ENCODE results near the gene KIF5A. TPM values are rescaled to one million over a fixed set of nuclear protein-coding genes. Genes with fewer than 3 reads are reported as not detected.

KIF5A gene
- total and polyA plus RNA-seq, 3 donors from 2014 or later: 6.8 to 9.1 (median 8.4) TPM

DNA sequence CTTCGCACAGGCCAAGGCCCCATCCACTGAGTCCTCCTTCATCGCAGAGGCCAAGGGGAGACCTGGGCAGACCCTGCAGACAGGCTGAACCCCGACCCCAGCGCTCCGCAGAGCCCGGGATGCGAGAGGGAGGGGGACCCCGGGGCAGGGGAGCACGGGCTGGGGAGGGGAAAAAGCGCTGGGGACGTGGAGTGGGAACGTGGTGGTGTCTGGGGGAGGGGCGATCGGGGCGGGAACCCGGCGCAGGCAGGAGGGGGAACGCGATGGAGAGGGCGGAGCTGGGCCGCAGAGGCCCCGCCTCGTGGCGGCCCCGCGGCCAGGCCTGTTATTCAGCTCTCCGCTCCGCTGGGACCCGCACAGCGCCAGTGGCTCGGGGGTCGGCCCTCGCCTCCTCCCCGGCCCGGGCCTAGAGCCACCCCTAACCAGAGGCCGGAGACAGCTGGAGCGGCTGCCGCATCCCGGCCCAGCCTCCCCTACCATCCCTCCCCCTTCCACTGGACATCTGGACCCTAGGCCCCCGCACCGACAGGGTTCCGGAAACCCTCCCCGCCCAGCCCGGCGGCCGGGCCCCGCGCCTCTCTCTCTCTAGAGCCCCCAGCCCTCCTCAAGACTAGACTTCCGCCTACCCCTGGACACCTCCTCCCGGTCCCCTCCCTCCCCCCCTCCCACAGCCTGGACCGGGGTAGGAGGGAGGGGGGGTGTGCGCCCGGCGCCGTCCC lies 61.4 kb downstream of the KIF5A start, which contains the start of gene ARHGEF25:
Gene ARHGEF25 (plus strand): TSS at position 328 of the 719 bp plus-strand sequence. CDS start 460 bp downstream, outside the sequence.
- peak; percentile 69 for DNase-seq
- TF ChIP-seq POLR2A (IDR thresholded peaks at IDR 0.05): no peak
- TF ChIP-seq, protein P1, sequence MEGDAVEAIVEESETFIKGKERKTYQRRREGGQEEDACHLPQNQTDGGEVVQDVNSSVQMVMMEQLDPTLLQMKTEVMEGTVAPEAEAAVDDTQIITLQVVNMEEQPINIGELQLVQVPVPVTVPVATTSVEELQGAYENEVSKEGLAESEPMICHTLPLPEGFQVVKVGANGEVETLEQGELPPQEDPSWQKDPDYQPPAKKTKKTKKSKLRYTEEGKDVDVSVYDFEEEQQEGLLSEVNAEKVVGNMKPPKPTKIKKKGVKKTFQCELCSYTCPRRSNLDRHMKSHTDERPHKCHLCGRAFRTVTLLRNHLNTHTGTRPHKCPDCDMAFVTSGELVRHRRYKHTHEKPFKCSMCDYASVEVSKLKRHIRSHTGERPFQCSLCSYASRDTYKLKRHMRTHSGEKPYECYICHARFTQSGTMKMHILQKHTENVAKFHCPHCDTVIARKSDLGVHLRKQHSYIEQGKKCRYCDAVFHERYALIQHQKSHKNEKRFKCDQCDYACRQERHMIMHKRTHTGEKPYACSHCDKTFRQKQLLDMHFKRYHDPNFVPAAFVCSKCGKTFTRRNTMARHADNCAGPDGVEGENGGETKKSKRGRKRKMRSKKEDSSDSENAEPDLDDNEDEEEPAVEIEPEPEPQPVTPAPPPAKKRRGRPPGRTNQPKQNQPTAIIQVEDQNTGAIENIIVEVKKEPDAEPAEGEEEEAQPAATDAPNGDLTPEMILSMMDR (IDR thresholded peaks at IDR 0.05): no peak
- Histone ChIP-seq H3K27me3 (no peaks in the 10 kb centered on the region), H3K4me1 (peaks cover 10% of the 10 kb centered on the region), H3K27ac (peak within 1 kb of the TSS; percentile 59 to 73), H3K9me3 (no peaks in the 10 kb centered on the region), H3K4me3 (peak within 1 kb of the TSS; percentile 61 to 71), H3K36me3 (ENCODE audit: low read depth, missing control alignments) (no peaks in the 10 kb centered on the region)
- intact Hi-C loops (cut with DNase I; ENCODE audit: low total_unique reads): no loop called here
- 0 to 1% methylated on average over 29 to 40 of the region's 55 CpGs for WGBS, 2 donors

DNA sequence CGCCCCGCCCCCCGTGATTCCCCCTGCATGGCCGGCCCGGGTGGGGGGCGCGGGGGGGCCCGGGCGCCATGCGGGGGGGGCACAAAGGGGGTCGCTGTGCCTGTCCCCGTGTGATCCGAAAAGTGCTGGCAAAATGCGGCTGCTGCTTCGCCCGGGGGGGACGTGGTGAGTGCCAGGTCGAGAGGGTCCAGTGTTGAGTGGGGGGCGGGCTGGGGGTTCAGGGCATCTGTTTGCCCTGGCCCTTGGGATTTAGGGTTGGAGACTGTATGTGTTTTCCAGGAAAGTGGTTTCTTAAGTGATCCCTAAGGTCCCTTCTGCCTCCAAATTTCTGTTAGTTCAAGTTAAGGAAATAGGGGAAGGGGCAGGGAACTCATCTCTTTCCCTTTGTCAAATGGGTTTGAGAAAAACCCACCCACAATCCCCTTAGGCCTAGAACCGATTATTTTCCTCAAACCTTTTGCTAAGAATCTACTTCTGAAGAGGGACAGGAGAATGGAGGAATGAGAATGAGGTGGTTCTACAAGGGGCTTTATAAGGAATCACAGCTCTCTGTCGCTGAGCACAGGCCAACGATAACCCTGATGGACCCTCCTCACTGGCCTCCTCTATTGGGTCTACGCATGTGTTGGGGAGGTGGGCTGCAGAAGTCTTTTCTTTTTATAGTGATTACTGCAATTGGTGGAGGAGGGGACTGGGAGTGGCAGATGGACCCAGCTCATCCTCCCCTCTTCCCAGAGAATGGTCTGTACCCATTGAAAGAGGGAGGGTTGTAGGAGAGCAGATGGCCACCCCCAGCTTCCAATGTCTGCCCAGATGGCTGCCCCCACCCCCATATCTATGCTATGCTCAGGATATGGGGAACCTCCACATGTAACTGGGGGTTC lies 62.2 kb downstream of the KIF5A start:
- H3K4me1 ChIP-seq: peaks cover 10% of the 10 kb centered on the region
- intact Hi-C loops (cut with DNase I; ENCODE audit: low total_unique reads): no loop called here
- no peaks in the 10 kb centered on the region for H3K9me3 ChIP-seq
- H3K27ac ChIP-seq: peak overlapping the region; percentile 59 to 73
- no peaks in the 10 kb centered on the region for H3K27me3 ChIP-seq
- no peak for DNase-seq
- H3K36me3 ChIP-seq (ENCODE audit: low read depth, missing control alignments): no peaks in the 10 kb centered on the region
- WGBS, 2 donors: 14 to 34% methylated on average over 4 to 14 of the region's 23 CpGs
- no peak for TF ChIP-seq POLR2A (IDR thresholded peaks at IDR 0.05)
- TF ChIP-seq, protein P1 (IDR thresholded peaks at IDR 0.05): no peak
- H3K4me3 ChIP-seq: peak overlapping the region; percentile 61 to 71

DNA sequence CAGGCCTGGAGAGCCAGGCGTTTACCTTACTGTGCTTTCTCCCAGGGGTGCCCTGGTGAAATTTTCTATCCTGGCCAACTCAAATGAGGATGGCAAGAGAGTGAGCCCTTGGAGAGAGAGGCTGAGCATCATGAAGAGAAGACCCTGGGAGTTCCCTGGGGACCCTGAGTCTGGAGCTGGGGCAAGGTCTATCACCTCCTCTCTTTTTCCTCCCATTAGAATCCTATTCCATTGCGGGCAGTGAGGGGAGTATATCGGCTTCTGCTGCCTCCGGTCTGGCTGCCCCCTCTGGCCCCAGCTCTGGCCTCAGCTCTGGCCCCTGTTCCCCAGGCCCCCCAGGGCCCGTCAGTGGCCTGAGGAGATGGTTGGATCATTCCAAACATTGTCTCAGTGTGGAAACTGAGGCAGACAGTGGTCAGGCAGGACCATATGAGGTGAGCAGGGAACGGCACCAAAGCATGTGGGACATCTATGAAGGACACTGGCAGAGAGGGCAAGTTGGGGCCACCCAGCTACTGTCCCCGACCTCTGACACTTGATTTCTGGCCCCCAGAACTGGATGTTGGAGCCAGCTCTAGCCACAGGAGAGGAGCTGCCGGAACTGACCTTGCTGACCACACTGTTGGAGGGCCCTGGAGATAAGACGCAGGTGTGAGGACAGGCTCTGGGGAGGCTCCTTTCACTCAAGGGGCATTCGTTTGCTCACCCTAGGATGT lies 63.0 kb downstream of the KIF5A start:
- Histone ChIP-seq H3K27me3 (no peaks in the 10 kb centered on the region), H3K4me3 (no peak overlapping the region), H3K36me3 (ENCODE audit: low read depth, missing control alignments) (no peaks in the 10 kb centered on the region), H3K9me3 (no peaks in the 10 kb centered on the region), H3K4me1 (peaks cover 10% of the 10 kb centered on the region), H3K27ac (no peak overlapping the region)
- WGBS, 2 donors: 80 to 85% methylated on average over 7 to 10 of the region's 10 CpGs
- no peak for TF ChIP-seq POLR2A (IDR thresholded peaks at IDR 0.05)
- TF ChIP-seq, protein P1 (IDR thresholded peaks at IDR 0.05): no peak
- no peak for DNase-seq
- intact Hi-C loops (cut with DNase I; ENCODE audit: low total_unique reads): no loop called here

DNA sequence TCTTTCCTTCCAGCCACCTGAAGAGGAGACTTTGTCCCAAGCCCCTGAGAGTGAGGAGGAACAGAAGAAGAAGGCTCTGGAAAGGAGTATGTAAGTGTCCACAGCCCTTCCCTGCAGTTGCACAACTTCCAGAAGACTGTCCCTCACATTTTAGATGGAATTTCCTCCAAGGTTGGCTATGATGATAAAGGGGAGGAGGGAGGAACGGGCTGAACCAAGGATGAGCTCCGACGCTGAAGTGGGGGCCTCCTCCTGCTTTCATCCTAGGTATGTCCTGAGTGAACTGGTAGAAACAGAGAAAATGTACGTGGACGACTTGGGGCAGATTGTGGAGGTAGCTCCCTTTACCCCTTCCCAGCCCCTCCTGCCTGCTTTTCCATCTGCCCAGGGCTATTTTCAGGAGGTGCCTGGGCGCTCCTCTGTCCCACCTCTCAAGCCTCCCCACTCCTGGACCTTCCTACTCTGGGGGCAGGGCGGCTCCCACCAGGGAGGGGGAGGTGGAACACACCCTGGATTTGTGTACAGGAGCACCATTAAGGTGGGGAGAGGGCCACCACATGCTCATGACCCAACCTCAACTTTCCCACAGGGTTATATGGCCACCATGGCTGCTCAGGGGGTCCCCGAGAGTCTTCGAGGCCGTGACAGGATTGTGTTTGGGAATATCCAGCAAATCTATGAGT lies 63.7 kb downstream of the KIF5A start:
- TF ChIP-seq POLR2A (IDR thresholded peaks at IDR 0.05): no peak
- TF ChIP-seq, protein P1 (IDR thresholded peaks at IDR 0.05): no peak
- Histone ChIP-seq H3K27me3 (no peaks in the 10 kb centered on the region), H3K9me3 (no peaks in the 10 kb centered on the region), H3K4me3 (no peak overlapping the region), H3K36me3 (ENCODE audit: low read depth, missing control alignments) (no peaks in the 10 kb centered on the region), H3K27ac (no peak overlapping the region), H3K4me1 (peaks cover 10% of the 10 kb centered on the region)
- DNase-seq: no peak
- WGBS, 2 donors: 63 to 69% methylated on average over 10 of the region's 10 CpGs
- intact Hi-C loops (cut with DNase I; ENCODE audit: low total_unique reads): no loop called here
